Measurements from ENCODE around the gene ALG9.

ALG9 gene

GRCh38 chr11:111764621-111765020 lies 106.8 kb downstream of the ALG9 start:
- DNase-seq: peak; percentile 6

GRCh38 chr11:111762981-111763643 lies 108.3 kb downstream of the ALG9 start:
- no peak for DNase-seq

GRCh38 chr11:111762526-111762925 lies 108.9 kb downstream of the ALG9 start:
- no peak for DNase-seq

GRCh38 chr11:111761036-111761435 lies 110.3 kb downstream of the ALG9 start:
- no peak for DNase-seq

GRCh38 chr11:111759778-111760407 lies 111.5 kb downstream of the ALG9 start:
- DNase-seq: no peak

GRCh38 chr11:111759376-111759775 lies 112.0 kb downstream of the ALG9 start:
- no peak for DNase-seq

GRCh38 chr11:111756097-111756496 lies 115.3 kb downstream of the ALG9 start:
- DNase-seq: no peak

GRCh38 chr11:111749646-111750045 lies 121.7 kb downstream of the ALG9 start:
- DNase-seq: no peak

GRCh38 chr11:111748035-111748804 lies 123.2 kb downstream of the ALG9 start:
- DNase-seq: no peak

- peak; percentile 59 for DNase-seq
These were observed 125.5 kb downstream of the ALG9 start for GRCh38 chr11:111745719-111746504.

- DNase-seq: no peak
These were observed 127.7 kb downstream of the ALG9 start for GRCh38 chr11:111743700-111744099.

GRCh38 chr11:111741751-111742150 lies 129.6 kb downstream of the ALG9 start:
- DNase-seq: no peak

GRCh38 chr11:111739299-111739698 lies 132.1 kb downstream of the ALG9 start:
- DNase-seq: no peak

- DNase-seq: no peak
These were observed 133.8 kb downstream of the ALG9 start for GRCh38 chr11:111737444-111738210.

GRCh38 chr11:111736621-111737443 lies 134.5 kb downstream of the ALG9 start:
- DNase-seq: no peak

Measured in fibroblast of skin of back (primary cell).